GM19238 (cell line): ENCODE results near the gene SPATA2L.

ENCODE experiments used
- DNase-seq: peaks from one replicate; pipeline ENCODE4 v3.0.0; 2011; ENCODE audit warnings: low spot score; ENCODE audit not compliant: insufficient read length

Gene SPATA2L, protein sequence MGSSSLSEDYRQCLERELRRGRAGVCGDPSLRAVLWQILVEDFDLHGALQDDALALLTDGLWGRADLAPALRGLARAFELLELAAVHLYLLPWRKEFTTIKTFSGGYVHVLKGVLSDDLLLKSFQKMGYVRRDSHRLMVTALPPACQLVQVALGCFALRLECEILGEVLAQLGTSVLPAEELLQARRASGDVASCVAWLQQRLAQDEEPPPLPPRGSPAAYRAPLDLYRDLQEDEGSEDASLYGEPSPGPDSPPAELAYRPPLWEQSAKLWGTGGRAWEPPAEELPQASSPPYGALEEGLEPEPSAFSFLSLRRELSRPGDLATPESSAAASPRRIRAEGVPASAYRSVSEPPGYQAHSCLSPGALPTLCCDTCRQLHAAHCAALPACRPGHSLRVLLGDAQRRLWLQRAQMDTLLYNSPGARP

DNA sequence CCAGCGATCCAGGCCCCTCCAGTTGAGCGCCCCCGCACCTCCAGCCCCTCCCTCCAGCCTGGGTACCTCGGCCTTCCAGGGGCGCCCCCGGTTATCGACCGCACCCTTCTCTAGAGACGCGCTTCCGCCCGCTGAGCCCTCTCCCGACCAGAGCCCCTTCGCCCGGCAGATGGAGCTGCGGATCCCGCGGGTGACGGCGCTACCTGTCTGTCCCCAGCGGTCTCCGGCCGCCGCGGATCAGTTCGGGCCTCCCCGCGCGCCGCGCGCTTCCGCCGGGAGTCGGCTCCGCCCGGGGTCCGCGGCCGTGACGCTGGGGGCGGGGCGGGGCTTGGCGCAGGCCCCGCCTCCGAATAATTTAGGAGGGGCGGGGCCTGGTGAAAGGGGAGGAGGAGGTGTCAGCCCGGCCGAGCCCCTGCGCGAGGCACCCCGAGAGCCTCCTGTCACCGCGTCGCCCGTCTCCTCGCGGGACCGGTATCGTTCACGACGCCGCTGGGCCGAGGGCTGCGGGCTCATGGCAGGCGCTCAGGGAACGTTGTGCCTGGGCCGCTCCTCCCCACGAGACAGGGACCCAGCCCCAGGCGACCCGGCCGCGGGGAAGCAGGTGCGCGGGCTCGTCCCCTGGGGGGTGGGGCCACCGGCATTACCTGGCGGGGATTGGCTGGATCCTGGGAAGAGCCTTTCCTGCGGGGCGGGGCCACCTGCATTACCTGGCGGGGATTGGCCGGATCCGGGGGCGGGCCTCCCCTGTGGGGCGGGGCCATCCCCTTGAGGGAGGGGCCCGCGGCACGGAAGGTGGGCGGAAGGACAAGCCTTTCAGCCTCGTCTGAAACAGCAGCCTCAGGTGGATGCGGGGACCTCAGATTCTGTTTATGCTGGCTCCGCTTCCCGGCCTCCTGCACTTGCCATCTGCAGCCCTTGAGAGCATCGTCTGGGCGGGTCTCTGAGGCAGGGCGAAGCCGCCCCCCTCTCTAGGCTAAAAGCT is at the start of gene SPATA2L:
Gene SPATA2L (minus strand): TSS at position 281 of the 982 bp plus-strand sequence. CDS start 473 bp downstream, outside the sequence.
- peak; percentile 99 for DNase-seq

GRCh38 chr16:89749637-89750036 is 48.1 kb upstream of the SPATA2L start:
- DNase-seq, result no peak

DNA sequence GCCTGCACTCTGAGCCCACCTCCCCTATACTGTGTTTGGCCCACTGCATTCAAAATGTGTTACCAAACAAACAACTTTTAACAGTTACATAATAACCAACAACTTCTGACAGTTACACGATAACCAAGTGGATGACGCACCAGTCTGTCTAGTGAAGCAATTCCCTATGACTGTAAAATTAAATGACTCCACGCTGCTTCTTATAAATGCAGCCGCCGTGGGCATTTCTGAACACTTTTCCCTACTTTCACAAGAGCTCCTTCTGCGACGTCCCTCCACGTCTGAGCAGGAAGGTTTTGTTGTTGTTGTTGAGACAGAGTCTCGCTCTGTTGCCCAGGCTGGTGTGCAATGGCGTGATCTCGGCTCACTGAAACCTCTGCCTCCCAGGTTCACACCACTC is 47.4 kb upstream of the SPATA2L start:
- DNase-seq, result no peak

GRCh38 chr16:89748076-89748475 is 46.6 kb upstream of the SPATA2L start:
- no peak for DNase-seq

GRCh38 chr16:89746043-89746442 is 44.5 kb upstream of the SPATA2L start:
- DNase-seq, result no peak

DNA sequence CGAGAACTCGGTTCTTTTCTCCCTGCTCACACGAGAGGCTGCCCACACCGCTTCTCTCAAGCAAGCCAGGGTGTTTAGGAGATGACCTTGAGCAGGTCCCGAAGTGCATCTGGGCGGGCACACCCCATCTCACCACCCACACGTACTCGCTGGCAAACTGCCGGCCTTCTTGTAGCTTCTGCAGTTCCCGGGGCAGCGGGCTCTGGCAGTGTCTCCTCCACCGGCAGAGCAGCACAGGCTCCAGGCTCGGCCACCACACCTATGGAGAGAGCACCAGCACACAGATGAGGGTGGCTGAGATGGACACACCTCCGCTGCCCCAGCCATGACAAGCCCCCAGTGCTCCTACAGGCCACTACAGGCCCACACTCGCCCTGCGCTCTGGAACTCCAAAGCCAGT is 43.3 kb upstream of the SPATA2L start:
- no peak for DNase-seq

GRCh38 chr16:89742948-89743347 is 41.4 kb upstream of the SPATA2L start:
- no peak for DNase-seq

DNA sequence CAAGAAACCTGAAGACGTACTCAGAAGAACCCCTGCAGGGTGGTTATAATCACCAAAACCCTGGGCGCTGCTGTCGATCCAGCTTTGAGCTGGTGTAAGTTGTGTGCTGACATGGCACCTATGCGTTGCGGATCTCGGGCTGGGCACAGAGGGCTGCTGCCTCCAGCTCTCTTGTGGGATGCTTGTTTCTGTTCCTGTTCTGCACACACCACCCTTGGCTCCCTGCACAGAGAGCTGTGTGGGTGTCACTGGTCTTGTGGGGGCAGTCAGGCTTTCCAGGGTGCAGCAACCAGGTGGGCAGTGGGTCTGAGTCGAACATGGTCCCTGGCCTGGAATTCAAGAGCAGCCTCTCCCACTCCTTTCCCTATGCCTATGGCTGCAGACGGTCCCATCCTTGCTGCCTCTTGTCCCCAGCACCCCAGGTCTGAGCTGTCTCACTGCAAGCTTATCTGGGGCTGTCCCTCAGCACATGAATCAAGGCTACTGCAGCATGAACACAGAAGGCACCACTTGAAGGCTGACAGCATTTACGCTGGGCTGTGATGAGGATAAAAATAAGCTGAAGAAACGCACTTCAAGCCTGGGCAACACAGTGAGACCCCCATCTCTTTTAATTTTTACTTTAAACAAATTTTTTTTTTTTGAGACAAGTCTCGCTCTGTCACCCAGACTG is 40.0 kb upstream of the SPATA2L start:
- DNase-seq, result no peak

- DNase-seq, result no peak
These were observed 37.9 kb upstream of the SPATA2L start for GRCh38 chr16:89739383-89739782.

GRCh38 chr16:89738538-89739317 is 37.2 kb upstream of the SPATA2L start:
- DNase-seq, result no peak

DNA sequence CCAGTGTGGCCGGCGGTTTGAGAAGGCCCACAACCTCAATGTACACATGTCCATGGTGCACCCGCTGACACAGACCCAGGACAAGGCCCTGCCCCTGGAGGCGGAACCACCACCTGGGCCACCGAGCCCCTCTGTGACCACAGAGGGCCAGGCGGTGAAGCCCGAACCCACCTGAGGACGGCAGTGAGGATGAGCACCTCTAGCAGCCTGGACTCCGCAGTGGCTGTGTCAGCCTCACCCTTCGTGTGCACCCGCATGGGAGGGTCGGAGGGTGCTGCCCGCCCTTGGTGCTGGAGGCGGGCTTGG is 36.5 kb upstream of the SPATA2L start:
- DNase-seq, result no peak

DNA sequence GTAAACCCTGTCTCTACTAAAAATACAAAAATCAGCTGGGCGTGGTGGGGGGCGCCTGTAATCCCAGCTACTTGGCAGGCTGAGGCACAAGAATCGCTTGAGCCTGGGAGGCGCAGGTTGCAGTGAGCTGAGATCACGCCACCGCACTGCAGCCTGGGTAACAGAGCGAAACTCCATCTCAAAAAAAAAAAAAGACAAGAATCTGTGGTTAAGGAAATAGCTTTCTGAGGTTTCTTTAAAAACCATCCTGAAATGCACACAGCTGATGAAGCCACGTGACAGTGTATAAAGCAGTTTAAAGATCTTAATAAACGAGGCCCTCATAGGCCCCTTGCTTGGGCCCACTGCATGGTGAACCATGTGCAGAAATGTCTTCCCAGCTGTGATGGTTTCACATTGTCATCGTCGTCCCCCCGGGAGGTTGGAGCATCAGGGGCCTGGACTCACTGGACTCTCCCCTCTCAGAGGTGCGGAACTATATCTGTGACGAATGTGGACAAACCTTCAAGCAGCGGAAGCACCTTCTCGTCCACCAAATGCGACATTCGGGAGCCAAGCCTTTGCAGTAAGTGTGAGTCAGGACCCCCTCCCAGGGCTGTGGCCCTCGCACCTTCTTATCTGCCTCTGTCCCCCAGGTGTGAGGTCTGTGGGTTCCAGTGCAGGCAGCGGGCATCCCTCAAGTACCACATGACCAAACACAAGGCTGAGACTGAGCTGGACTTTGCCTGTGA is 36.0 kb upstream of the SPATA2L start:
- no peak for DNase-seq

- DNase-seq, result no peak
These were observed 35.0 kb upstream of the SPATA2L start for GRCh38 chr16:89736554-89736953.

- DNase-seq, result no peak
These were observed 32.3 kb upstream of the SPATA2L start for GRCh38 chr16:89733792-89734191.

DNA sequence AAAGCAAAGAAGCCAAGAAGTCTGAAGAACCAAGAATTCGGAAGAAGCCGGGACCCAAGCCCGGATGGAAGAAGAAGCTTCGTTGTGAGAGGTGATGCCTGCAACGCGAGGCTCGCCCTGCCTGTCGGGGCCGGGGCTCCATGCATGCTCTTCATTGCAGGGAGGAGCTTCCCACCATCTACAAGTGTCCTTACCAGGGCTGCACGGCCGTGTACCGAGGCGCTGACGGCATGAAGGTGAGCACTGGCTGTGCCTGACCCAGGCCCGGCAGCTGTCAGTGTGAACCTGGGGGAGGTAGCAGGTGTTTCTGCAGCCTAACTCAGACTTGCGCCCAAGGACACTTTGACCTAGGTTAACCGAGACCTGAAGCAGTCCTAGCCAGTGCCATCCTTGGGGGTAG is 31.8 kb upstream of the SPATA2L start:
- DNase-seq, result no peak

DNA sequence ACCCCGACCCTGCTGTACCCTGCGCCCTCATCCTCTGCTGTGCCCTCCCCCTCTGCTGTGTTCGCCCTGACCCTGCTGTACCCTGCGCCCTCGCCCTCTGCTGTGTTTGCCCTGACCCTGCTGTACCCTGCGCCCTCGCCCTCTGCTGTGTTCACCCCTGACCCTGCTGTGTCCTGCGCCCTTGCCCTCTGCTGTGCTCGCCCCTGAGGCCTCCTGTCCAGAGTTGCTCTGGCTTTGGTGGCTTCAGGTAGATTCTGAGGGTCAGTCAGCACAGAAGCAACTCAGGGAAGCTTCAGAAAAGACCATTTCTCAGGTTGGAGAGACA is 31.4 kb upstream of the SPATA2L start:
- no peak for DNase-seq

GRCh38 chr16:89732142-89732917 is 30.8 kb upstream of the SPATA2L start:
- no peak for DNase-seq

DNA sequence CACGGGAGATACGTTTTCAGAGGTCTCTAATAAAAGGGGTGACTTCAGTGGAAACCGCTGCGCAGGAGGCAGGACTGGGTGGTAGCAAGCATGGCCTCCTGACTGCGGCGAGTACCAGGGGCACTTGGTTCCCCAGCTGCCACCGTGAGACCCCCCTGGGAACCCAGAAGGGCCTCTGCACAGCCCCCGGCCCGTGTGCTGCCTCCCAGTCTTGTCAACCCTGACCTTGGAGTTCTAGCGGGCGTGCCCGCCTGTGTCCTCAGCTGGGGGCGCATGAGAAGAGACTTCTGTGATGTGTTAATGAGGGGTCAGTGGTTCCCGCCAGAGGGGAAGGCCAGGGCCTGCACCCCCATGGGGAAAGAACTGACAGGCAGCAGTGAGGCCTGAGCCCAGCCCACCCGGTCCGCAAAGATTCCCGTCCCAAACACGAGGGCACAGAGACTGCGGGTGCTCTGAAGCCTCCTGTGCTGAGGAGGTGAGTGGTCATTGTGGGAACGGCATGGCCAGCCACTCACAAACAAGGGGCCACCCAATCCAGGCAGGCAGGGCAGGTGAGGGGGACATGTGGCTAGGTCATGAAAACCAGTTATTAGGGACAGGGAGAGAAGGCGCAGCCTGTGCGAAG is 29.2 kb upstream of the SPATA2L start:
- no peak for DNase-seq

- no peak for DNase-seq
These were observed 28.5 kb upstream of the SPATA2L start for GRCh38 chr16:89729863-89730593.
